ENCODE measurements around the gene NXNL2.

GRCh38 chr9:88572684-88573083, 37.7 kb downstream of the NXNL2 start:
- TF ChIP-seq, protein P1, sequence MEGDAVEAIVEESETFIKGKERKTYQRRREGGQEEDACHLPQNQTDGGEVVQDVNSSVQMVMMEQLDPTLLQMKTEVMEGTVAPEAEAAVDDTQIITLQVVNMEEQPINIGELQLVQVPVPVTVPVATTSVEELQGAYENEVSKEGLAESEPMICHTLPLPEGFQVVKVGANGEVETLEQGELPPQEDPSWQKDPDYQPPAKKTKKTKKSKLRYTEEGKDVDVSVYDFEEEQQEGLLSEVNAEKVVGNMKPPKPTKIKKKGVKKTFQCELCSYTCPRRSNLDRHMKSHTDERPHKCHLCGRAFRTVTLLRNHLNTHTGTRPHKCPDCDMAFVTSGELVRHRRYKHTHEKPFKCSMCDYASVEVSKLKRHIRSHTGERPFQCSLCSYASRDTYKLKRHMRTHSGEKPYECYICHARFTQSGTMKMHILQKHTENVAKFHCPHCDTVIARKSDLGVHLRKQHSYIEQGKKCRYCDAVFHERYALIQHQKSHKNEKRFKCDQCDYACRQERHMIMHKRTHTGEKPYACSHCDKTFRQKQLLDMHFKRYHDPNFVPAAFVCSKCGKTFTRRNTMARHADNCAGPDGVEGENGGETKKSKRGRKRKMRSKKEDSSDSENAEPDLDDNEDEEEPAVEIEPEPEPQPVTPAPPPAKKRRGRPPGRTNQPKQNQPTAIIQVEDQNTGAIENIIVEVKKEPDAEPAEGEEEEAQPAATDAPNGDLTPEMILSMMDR (IDR thresholded peaks at IDR 0.05; ENCODE audit: low read depth, low read length, missing input control): no peak
- TF ChIP-seq YY1 (IDR thresholded peaks at IDR 0.05) (no peak), TAF1 (conservative IDR thresholded peaks at IDR 0.05) (no peak), RXRA (IDR thresholded peaks at IDR 0.05) (no peak), JUND (IDR thresholded peaks at IDR 0.05) (no peak), HNF4G (IDR thresholded peaks at IDR 0.05) (no peak), GABPA (IDR thresholded peaks at IDR 0.05 in 1 of 2, conservative IDR thresholded peaks at IDR 0.05 in 1 of 2) (no peak), SP1 (IDR thresholded peaks at IDR 0.05) (no peak), RAD21 (IDR thresholded peaks at IDR 0.05) (no peak), EGR1 (IDR thresholded peaks at IDR 0.05; ENCODE audit: low read depth in 2 of 2) (no peak), FOXA1 (IDR thresholded peaks at IDR 0.05) (no peak)
- TF ChIP-seq, protein P2, sequence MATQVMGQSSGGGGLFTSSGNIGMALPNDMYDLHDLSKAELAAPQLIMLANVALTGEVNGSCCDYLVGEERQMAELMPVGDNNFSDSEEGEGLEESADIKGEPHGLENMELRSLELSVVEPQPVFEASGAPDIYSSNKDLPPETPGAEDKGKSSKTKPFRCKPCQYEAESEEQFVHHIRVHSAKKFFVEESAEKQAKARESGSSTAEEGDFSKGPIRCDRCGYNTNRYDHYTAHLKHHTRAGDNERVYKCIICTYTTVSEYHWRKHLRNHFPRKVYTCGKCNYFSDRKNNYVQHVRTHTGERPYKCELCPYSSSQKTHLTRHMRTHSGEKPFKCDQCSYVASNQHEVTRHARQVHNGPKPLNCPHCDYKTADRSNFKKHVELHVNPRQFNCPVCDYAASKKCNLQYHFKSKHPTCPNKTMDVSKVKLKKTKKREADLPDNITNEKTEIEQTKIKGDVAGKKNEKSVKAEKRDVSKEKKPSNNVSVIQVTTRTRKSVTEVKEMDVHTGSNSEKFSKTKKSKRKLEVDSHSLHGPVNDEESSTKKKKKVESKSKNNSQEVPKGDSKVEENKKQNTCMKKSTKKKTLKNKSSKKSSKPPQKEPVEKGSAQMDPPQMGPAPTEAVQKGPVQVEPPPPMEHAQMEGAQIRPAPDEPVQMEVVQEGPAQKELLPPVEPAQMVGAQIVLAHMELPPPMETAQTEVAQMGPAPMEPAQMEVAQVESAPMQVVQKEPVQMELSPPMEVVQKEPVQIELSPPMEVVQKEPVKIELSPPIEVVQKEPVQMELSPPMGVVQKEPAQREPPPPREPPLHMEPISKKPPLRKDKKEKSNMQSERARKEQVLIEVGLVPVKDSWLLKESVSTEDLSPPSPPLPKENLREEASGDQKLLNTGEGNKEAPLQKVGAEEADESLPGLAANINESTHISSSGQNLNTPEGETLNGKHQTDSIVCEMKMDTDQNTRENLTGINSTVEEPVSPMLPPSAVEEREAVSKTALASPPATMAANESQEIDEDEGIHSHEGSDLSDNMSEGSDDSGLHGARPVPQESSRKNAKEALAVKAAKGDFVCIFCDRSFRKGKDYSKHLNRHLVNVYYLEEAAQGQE (IDR thresholded peaks at IDR 0.05): no peak
- TF ChIP-seq, protein P3, sequence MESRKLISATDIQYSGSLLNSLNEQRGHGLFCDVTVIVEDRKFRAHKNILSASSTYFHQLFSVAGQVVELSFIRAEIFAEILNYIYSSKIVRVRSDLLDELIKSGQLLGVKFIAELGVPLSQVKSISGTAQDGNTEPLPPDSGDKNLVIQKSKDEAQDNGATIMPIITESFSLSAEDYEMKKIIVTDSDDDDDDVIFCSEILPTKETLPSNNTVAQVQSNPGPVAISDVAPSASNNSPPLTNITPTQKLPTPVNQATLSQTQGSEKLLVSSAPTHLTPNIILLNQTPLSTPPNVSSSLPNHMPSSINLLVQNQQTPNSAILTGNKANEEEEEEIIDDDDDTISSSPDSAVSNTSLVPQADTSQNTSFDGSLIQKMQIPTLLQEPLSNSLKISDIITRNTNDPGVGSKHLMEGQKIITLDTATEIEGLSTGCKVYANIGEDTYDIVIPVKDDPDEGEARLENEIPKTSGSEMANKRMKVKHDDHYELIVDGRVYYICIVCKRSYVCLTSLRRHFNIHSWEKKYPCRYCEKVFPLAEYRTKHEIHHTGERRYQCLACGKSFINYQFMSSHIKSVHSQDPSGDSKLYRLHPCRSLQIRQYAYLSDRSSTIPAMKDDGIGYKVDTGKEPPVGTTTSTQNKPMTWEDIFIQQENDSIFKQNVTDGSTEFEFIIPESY (IDR thresholded peaks at IDR 0.05): no peak
- TF ChIP-seq, protein P4, sequence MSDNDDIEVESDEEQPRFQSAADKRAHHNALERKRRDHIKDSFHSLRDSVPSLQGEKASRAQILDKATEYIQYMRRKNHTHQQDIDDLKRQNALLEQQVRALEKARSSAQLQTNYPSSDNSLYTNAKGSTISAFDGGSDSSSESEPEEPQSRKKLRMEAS (IDR thresholded peaks at IDR 0.05): no peak

Measured in liver (tissue), 3 donors.